ENCODE measurements around the gene RNF113B.

- TF ChIP-seq EZH2 (IDR thresholded peaks at IDR 0.05; ENCODE audit: low read depth, unreplicated experiment): no peak
- no peak for TF ChIP-seq CTCF (conservative IDR thresholded peaks at IDR 0.05; ENCODE audit: low read depth in 2 of 2)
- TF ChIP-seq EZH2phosphoT487 (IDR thresholded peaks at IDR 0.05; ENCODE audit: unreplicated experiment): no peak
These were observed 3.5 kb downstream of the RNF113B start for GRCh38 chr13:98173431-98174152.
